Stomach (tissue), 9 donors: ENCODE data around the gene DUSP11. TPM values are rescaled to one million over a fixed set of nuclear protein-coding genes. Genes with fewer than 3 reads are reported as not detected.

Source experiments
- DNase-seq, 2 donors: peaks; one replicate each; pipeline versions ENCODE4 v3.0.0 to v3.0.0-alpha.2; 2013 to 2019
- H3K27ac ChIP-seq, 5 donors: fragments of 200-600 bp in 4 of 5; sonication (generic) in 4 of 5; one replicate each; pipeline ENCODE4 v1.5.1; 2013 to 2019; ENCODE audit warnings: mild to moderate bottlenecking in 1 of 5, moderate library complexity in 1 of 5
- H3K27me3 ChIP-seq, 3 donors: fragments of 200-600 bp; sonication (generic); one replicate each; pipeline ENCODE4 v1.5.1; 2017 to 2019; ENCODE audit warnings: mixed run types in 1 of 3
- H3K36me3 ChIP-seq, 4 donors: fragments of 200-600 bp; sonication (generic); 1 replicate in 3 of 4; 2 replicates in 1 of 4; pipeline ENCODE4 v1.5.1; 2016 to 2019
- H3K4me1 ChIP-seq, 4 donors: fragments of 200-600 bp; sonication (generic); one replicate each; pipeline ENCODE4 v1.5.1; 2016 to 2019
- H3K4me3 ChIP-seq, 4 donors: fragments of 200-600 bp; sonication (generic) in 3 of 4; one replicate each; pipeline ENCODE4 v1.5.1; 2016 to 2019; ENCODE audit warnings: mild to moderate bottlenecking in 1 of 4
- H3K9me3 ChIP-seq, 4 donors: fragments of 200-600 bp; sonication (generic); one replicate each; pipeline ENCODE4 v1.5.1; 2016 to 2019
- CTCF ChIP-seq, 7 experiments: fragments of 450-650 bp in 4 of 7; fragments of 200-600 bp in 3 of 7; sonication (generic) in 3 of 7; IDR thresholded peaks; one replicate each; pipeline ENCODE4 v1.5.1; 2016 to 2019; ENCODE audit warnings: antibody characterized with exemption in 7 of 7, control low read depth in 2 of 7, mild to moderate bottlenecking in 1 of 7
- EP300 ChIP-seq: sonication (generic); formaldehyde crosslinking; IDR thresholded peaks from one replicate; pipeline ENCODE4 v1.6.1; 2017; ENCODE audit warnings: antibody characterized with exemption
- POLR2A ChIP-seq, 4 donors: fragments of 450-650 bp; IDR thresholded peaks; one replicate each; pipeline ENCODE4 v1.6.1; 2016; ENCODE audit warnings: antibody characterized with exemption in 4 of 4, control low read depth in 2 of 4, mild to moderate bottlenecking in 1 of 4, moderate library complexity in 1 of 4
- POLR2AphosphoS5 ChIP-seq, 3 donors: sonication (generic); formaldehyde crosslinking; IDR thresholded peaks; one replicate each; pipeline ENCODE4 v1.6.1; 2016; ENCODE audit warnings: antibody characterized with exemption in 3 of 3
- WGBS, 5 donors: extraction: QIAGEN DNeasy Blood & Tissue Kit in 3 of 5; methylation state at CpG; one replicate each; pipeline versions ENCODE4 v1.1.5 to v1.1.7; 2013 to 2018; 5-methylcytosine and 5-hydroxymethylcytosine counted together
- intact Hi-C: fragments of 100-400 bp; cut with DNase I; formaldehyde crosslinking; loops from one replicate; pipeline ENCODE4 v1.15.1; 2023; ENCODE audit warnings: low total_unique reads
- polyA plus RNA-seq, 3 donors: library from polyadenylated mRNA; stranded (reverse); fragments of 200-250 nt; gene quantifications; one replicate each; pipeline ENCODE4 v1.2.3, GENCODE V29; 2013
- total RNA-seq, 5 donors: library from RNA; depleted of rRNA; stranded (reverse); fragments of >200 nt; gene quantifications; one replicate each; pipeline versions ENCODE4 v1.1.0 to v1.2.3, GENCODE V29; 2014 to 2016
- donor health status: healthy with polysubstance abuse.
- donor health status: Bipolar disorder and iron deficiency.
- donor health status: healthy.

DUSP11 gene
- total and polyA plus RNA-seq, 8 donors = 9.0 to 45.2 (median 16.9) TPM

- WGBS, 5 donors = 88 to 92% (median 92%) methylated on average over 7 to 8 of the region's 8 CpGs
- H3K27me3 ChIP-seq = no peaks in the 10 kb centered on the region
- H3K9me3 ChIP-seq = no peaks in the 10 kb centered on the region
- no peak for DNase-seq
- H3K27ac ChIP-seq = no peak overlapping the region
- peaks cover 20 to 59% (median 57%) of the 10 kb centered on the region in 4 donors for H3K36me3 ChIP-seq
- TF ChIP-seq POLR2AphosphoS5 (IDR thresholded peaks at IDR 0.05) (no peak), CTCF (IDR thresholded peaks at IDR 0.05) (no peak), EP300 (no peak), POLR2A (IDR thresholded peaks at IDR 0.05) (no peak)
- intact Hi-C loops = no loop called here
- H3K4me1 ChIP-seq = peaks cover 10 to 35% (median 20%) of the 10 kb centered on the region in 4 donors
- H3K4me3 ChIP-seq = no peak overlapping the region
Measured at GRCh38 chr2:73776869-73777519, 2.9 kb downstream of the DUSP11 start.

GRCh38 chr2:73776381-73776780, 3.5 kb downstream of the DUSP11 start:
- TF ChIP-seq POLR2AphosphoS5 (IDR thresholded peaks at IDR 0.05) = no peak
- no peak for TF ChIP-seq EP300
- no peak for TF ChIP-seq POLR2A (IDR thresholded peaks at IDR 0.05)
- TF ChIP-seq CTCF (IDR thresholded peaks at IDR 0.05) = no peak
- H3K9me3 ChIP-seq = no peaks in the 10 kb centered on the region
- H3K4me3 ChIP-seq = no peak overlapping the region
- peaks cover 20 to 65% (median 63%) of the 10 kb centered on the region in 4 donors for H3K36me3 ChIP-seq
- 95 to 97% (median 97%) methylated on average over 3 to 4 of the region's 4 CpGs for WGBS, 5 donors
- no peak for DNase-seq
- H3K4me1 ChIP-seq = peaks cover 10 to 35% (median 20%) of the 10 kb centered on the region in 4 donors
- no peak overlapping the region for H3K27ac ChIP-seq
- intact Hi-C loops = no loop called here
- no peaks in the 10 kb centered on the region for H3K27me3 ChIP-seq

GRCh38 chr2:73772819-73773218, 7.1 kb downstream of the DUSP11 start:
- H3K36me3 ChIP-seq = peaks cover 37 to 100% (median 99%) of the 10 kb centered on the region in 4 donors
- no peaks in the 10 kb centered on the region for H3K27me3 ChIP-seq
- no peak for DNase-seq
- H3K27ac ChIP-seq = no peak overlapping the region
- H3K4me3 ChIP-seq = no peak overlapping the region
- intact Hi-C loops = no loop called here
- no peaks in the 10 kb centered on the region for H3K9me3 ChIP-seq
- H3K4me1 ChIP-seq = peaks cover 0 to 13% (median 6%) of the 10 kb centered on the region in 4 donors
- TF ChIP-seq POLR2AphosphoS5 (IDR thresholded peaks at IDR 0.05) (no peak), EP300 (no peak), POLR2A (IDR thresholded peaks at IDR 0.05) (no peak), CTCF (IDR thresholded peaks at IDR 0.05) (no peak)

- no peaks in the 10 kb centered on the region for H3K9me3 ChIP-seq
- intact Hi-C loops = no loop called here
- TF ChIP-seq CTCF (IDR thresholded peaks at IDR 0.05) = no peak
- no peak for TF ChIP-seq POLR2A (IDR thresholded peaks at IDR 0.05)
- TF ChIP-seq EP300 = no peak
- no peak for TF ChIP-seq POLR2AphosphoS5 (IDR thresholded peaks at IDR 0.05)
- no peak overlapping the region for H3K27ac ChIP-seq
- H3K4me3 ChIP-seq = no peak overlapping the region
- DNase-seq = no peak
- H3K27me3 ChIP-seq = no peaks in the 10 kb centered on the region
- 81 to 95% (median 88%) methylated on average over 3 of the region's 3 CpGs for WGBS, 5 donors
- peaks cover 39 to 100% (median 100%) of the 10 kb centered on the region in 4 donors for H3K36me3 ChIP-seq
- H3K4me1 ChIP-seq = no peaks in the 10 kb centered on the region
Measured at GRCh38 chr2:73770725-73771124, 9.2 kb downstream of the DUSP11 start.
